Measurements from ENCODE around the gene DLX5.

The DLX5 gene

GRCh38 chr7:97018126-97018601 lies 6.5 kb downstream of the DLX5 start:
- TF ChIP-seq CTCF (IDR thresholded peaks at IDR 0.05; ENCODE audit: insufficient read depth, low read length, missing control alignments), result no peak
- POLR2A ChIA-PET, result no interaction called here
- H3K4me3 ChIP-seq (ENCODE audit: low read depth, low read length), result no peak overlapping the region
- CTCF ChIA-PET, result no interaction called here
- no peak for DNase-seq (ENCODE audit: low read depth, low spot score)

GRCh38 chr7:97017192-97018125 lies 7.2 kb downstream of the DLX5 start:
- H3K4me3 ChIP-seq (ENCODE audit: low read depth, low read length), result no peak overlapping the region
- no peak for TF ChIP-seq CTCF (IDR thresholded peaks at IDR 0.05; ENCODE audit: insufficient read depth, low read length, missing control alignments)
- ChIA-PET POLR2A (no interaction called here), CTCF (no interaction called here)
- DNase-seq (ENCODE audit: low read depth, low spot score), result no peak

- POLR2A ChIA-PET, result no interaction called here
- TF ChIP-seq CTCF (IDR thresholded peaks at IDR 0.05; ENCODE audit: insufficient read depth, low read length, missing control alignments), result no peak
- H3K4me3 ChIP-seq (ENCODE audit: low read depth, low read length), result no peak overlapping the region
- CTCF ChIA-PET, result no interaction called here
- DNase-seq (ENCODE audit: low read depth, low spot score), result no peak
Observed at GRCh38 chr7:97016381-97017191, 8.0 kb downstream of the DLX5 start.

- no peak for DNase-seq (ENCODE audit: low read depth, low spot score)
- no peak overlapping the region for H3K4me3 ChIP-seq (ENCODE audit: low read depth, low read length)
- POLR2A ChIA-PET, result no interaction called here
- CTCF ChIA-PET, result interaction anchor here (0.5 kb wide), 1 partner anchor 163 kb away, joined by 4 read pairs; no protein-coding TSS in a partner anchor
- TF ChIP-seq CTCF (IDR thresholded peaks at IDR 0.05; ENCODE audit: insufficient read depth, low read length, missing control alignments), result no peak
Observed at GRCh38 chr7:97015756-97016380, 8.8 kb downstream of the DLX5 start.

GRCh38 chr7:97015279-97015678 lies 9.4 kb downstream of the DLX5 start:
- ChIA-PET POLR2A (no interaction called here), CTCF (interaction anchor here (0.5 to 0.8 kb wide), 2 partner anchors 12 to 164 kb away, joined by 3 to 4 read pairs; no protein-coding TSS in a partner anchor)
- H3K4me3 ChIP-seq (ENCODE audit: low read depth, low read length), result no peak overlapping the region
- TF ChIP-seq CTCF (IDR thresholded peaks at IDR 0.05; ENCODE audit: insufficient read depth, low read length, missing control alignments), result no peak
- DNase-seq (ENCODE audit: low read depth, low spot score), result no peak

All from AG04449 (cell line).